Transverse colon (tissue), 4 donors: Measurements from ENCODE around the gene SLC35F6. TPM values are rescaled to one million over a fixed set of nuclear protein-coding genes. Genes with fewer than 3 reads are reported as not detected.

Source experiments
- DNase-seq: peaks from one replicate; pipeline ENCODE4 v3.0.0-alpha.2; 2019
- H3K27ac ChIP-seq, 4 donors: fragments of 200-600 bp; sonication (generic); 2 replicates each; pipeline ENCODE4 v1.5.1; 2016 to 2018; ENCODE audit warnings: inconsistent platforms in 4 of 4
- H3K27me3 ChIP-seq: fragments of 200-600 bp; sonication (generic); 2 replicates; pipeline ENCODE4 v1.5.1; 2017; ENCODE audit warnings: inconsistent platforms
- H3K36me3 ChIP-seq, 4 donors: fragments of 200-600 bp; sonication (generic); 2 replicates each; pipeline ENCODE4 v1.5.1; 2017 to 2019; ENCODE audit warnings: inconsistent platforms in 4 of 4
- H3K4me1 ChIP-seq, 4 donors: fragments of 200-600 bp; sonication (generic); 2 replicates each; pipeline ENCODE4 v1.5.1; 2017 to 2020; ENCODE audit warnings: inconsistent platforms in 4 of 4
- H3K4me3 ChIP-seq, 4 donors: fragments of 200-600 bp; sonication (generic); 1 replicate in 1 of 4; 2 replicates in 3 of 4; pipeline versions ENCODE4 v1.5.1 to v1.6.1; 2017 to 2019; ENCODE audit warnings: inconsistent platforms in 4 of 4
- H3K9me3 ChIP-seq, 2 donors: fragments of 200-600 bp; sonication (generic); 2 replicates each; pipeline ENCODE4 v1.5.1; 2017 to 2019; ENCODE audit warnings: inconsistent platforms in 2 of 2
- EP300 ChIP-seq: sonication (generic); formaldehyde crosslinking; IDR thresholded peaks from one replicate; pipeline ENCODE4 v1.6.1; 2017; ENCODE audit warnings: antibody characterized with exemption, low read depth
- POLR2A ChIP-seq: fragments of 450-650 bp; IDR thresholded peaks from one replicate; pipeline ENCODE4 v1.6.1; 2016; ENCODE audit warnings: antibody characterized with exemption, mild to moderate bottlenecking, moderate library complexity
- POLR2AphosphoS5 ChIP-seq, 3 donors: sonication (generic); formaldehyde crosslinking; IDR thresholded peaks; one replicate each; pipeline ENCODE4 v1.6.1; 2016; ENCODE audit warnings: antibody characterized with exemption in 3 of 3
- WGBS, 2 donors: methylation state at CpG; one replicate each; pipeline ENCODE4 v1.1.5; 2018; ENCODE audit warnings: low coverage in 1 of 2; 5-methylcytosine and 5-hydroxymethylcytosine counted together
- in situ Hi-C, 4 donors: fragments of 200-750 bp; cut with MboI; loops; one replicate each; pipeline versions ENCODE4 v1.15.0 to v1.15.1; 2017; ENCODE audit warnings: low sequenced_read_pairs in 3 of 4, low pct_ligation_motif_present in 1 of 4, low pct_unique_long_range_greater_than_20kb in 1 of 4
- intact Hi-C: fragments of 100-400 bp; cut with DNase I; formaldehyde crosslinking; loops from one replicate; pipeline ENCODE4 v1.15.1; 2023; ENCODE audit warnings: low total_unique reads
- total RNA-seq, 4 donors: library from RNA; depleted of rRNA; stranded (reverse); fragments of >200 nt; gene quantifications; one replicate each; pipeline ENCODE4 v1.1.0, GENCODE V29; 2016
- TF ChIP-seq, protein P1 (sequence below), 5 experiments: fragments of 200-600 bp in 3 of 5; fragments of 450-650 bp in 2 of 5; sonication (generic) in 3 of 5; IDR thresholded peaks; 1 replicate in 2 of 5; 2 replicates in 3 of 5; pipeline ENCODE4 v1.5.1; 2016 to 2017; ENCODE audit warnings: antibody characterized with exemption in 5 of 5, inconsistent platforms in 3 of 5, mild to moderate bottlenecking in 2 of 5, moderate library complexity in 1 of 5

SLC35F6 gene
- total RNA-seq, 4 donors from 2014 or later, result 23.3 to 36.3 (median 33.3) TPM

DNA sequence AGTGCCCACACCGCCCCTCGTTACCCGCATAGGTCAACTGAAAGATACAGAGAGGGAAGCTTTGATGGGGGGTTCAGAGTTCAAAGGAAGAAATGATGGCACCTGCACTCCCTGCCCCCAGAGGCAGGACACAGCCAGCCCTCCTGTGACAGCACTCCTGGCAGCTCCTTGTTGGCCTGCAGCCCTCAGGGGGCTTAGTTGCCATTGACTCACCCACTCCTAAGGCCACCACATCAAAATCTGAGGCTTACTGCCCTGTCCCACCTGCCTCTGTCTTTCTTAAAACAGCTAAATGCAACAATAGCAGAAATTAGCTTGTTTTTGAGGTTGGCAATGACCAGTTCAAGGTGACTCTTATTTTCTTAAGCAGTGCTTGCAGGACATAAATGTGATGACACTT is 31.6 kb upstream of the SLC35F6 start:
- 75 to 80% methylated on average over 1 to 3 of the region's 3 CpGs for WGBS, 2 donors
- no peak for DNase-seq
- Histone ChIP-seq H3K4me1 (no peaks in the 10 kb centered on the region), H3K36me3 (no peaks in the 10 kb centered on the region), H3K27ac (no peak overlapping the region), H3K9me3 (no peaks in the 10 kb centered on the region), H3K27me3 (no peaks in the 10 kb centered on the region), H3K4me3 (no peak overlapping the region)
- no peak for TF ChIP-seq EP300
- TF ChIP-seq POLR2A, result no peak
- TF ChIP-seq, protein P1, sequence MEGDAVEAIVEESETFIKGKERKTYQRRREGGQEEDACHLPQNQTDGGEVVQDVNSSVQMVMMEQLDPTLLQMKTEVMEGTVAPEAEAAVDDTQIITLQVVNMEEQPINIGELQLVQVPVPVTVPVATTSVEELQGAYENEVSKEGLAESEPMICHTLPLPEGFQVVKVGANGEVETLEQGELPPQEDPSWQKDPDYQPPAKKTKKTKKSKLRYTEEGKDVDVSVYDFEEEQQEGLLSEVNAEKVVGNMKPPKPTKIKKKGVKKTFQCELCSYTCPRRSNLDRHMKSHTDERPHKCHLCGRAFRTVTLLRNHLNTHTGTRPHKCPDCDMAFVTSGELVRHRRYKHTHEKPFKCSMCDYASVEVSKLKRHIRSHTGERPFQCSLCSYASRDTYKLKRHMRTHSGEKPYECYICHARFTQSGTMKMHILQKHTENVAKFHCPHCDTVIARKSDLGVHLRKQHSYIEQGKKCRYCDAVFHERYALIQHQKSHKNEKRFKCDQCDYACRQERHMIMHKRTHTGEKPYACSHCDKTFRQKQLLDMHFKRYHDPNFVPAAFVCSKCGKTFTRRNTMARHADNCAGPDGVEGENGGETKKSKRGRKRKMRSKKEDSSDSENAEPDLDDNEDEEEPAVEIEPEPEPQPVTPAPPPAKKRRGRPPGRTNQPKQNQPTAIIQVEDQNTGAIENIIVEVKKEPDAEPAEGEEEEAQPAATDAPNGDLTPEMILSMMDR (IDR thresholded peaks at IDR 0.05), result no peak
- no peak for TF ChIP-seq POLR2AphosphoS5 (IDR thresholded peaks at IDR 0.05)
- in situ Hi-C loops (loop anchor here in 1 of 4 donors (25.0 kb wide), 1 partner anchor 120 kb away; no protein-coding TSS in a partner anchor), intact Hi-C loops (no loop called here)

DNA sequence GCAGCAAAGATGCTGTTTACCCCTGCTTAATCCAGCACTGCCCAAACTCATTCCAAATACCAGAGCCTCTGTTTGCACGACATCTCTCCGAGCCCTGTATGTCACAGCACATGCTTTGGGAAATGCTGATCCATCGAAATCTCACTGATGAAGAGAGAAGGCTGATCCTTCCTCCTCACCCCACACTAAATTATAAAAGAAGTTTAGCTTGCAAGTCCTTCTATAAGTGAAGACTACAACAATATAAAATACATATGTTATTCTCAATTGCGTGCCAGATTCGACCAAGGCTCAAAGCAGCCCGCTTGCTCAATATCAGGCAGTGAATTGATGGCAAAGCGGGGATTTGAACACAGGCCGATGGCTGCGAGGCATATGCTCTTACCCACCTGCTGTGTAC is 30.7 kb upstream of the SLC35F6 start:
- intact Hi-C loops (no loop called here), in situ Hi-C loops (loop anchor here in 1 of 4 donors (25.0 kb wide), 1 partner anchor 121 kb away; no protein-coding TSS in a partner anchor)
- no peaks in the 10 kb centered on the region for H3K9me3 ChIP-seq
- WGBS, 2 donors, result 70 to 84% methylated on average over 4 to 9 of the region's 9 CpGs
- H3K27me3 ChIP-seq, result no peaks in the 10 kb centered on the region
- no peak overlapping the region for H3K27ac ChIP-seq
- H3K4me1 ChIP-seq, result no peaks in the 10 kb centered on the region
- TF ChIP-seq POLR2AphosphoS5 (IDR thresholded peaks at IDR 0.05), result no peak
- TF ChIP-seq, protein P1 (IDR thresholded peaks at IDR 0.05), result no peak
- no peak for TF ChIP-seq POLR2A
- no peak for TF ChIP-seq EP300
- H3K36me3 ChIP-seq, result no peaks in the 10 kb centered on the region
- no peak overlapping the region for H3K4me3 ChIP-seq
- no peak for DNase-seq

DNA sequence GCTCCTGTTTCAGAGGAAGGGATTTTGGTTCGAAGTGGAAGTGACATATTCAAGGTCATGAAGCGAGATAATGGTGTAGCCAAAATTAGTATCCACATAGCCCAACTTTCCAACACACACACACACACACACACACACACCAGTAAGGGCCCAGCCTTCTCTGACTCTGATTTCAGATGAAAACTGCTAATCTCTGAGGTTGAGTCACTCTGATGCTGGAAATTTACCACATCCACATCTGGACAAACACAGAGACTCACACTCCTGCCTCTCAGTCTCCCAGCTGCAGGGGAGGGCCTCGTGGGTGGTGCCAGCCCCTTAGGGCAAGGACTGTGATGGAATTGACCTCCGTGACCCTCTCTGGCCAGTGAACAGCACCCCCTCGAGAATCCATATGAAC is 29.0 kb upstream of the SLC35F6 start:
- intact Hi-C loops, result no loop called here
- TF ChIP-seq, protein P1 (IDR thresholded peaks at IDR 0.05), result no peak
- TF ChIP-seq POLR2AphosphoS5 (IDR thresholded peaks at IDR 0.05) (no peak), POLR2A (no peak), EP300 (no peak)
- in situ Hi-C loops, result loop anchor here in 1 of 4 donors (25.0 kb wide), 1 partner anchor 123 kb away; no protein-coding TSS in a partner anchor
- Histone ChIP-seq H3K36me3 (no peaks in the 10 kb centered on the region), H3K4me1 (no peaks in the 10 kb centered on the region), H3K9me3 (no peaks in the 10 kb centered on the region), H3K4me3 (no peak overlapping the region), H3K27ac (no peak overlapping the region), H3K27me3 (no peaks in the 10 kb centered on the region)
- WGBS, 2 donors, result 47% methylated on average over 5 of the region's 5 CpGs; no CpG with 5 or more reads in 1 of the 2 donors
- no peak for DNase-seq

DNA sequence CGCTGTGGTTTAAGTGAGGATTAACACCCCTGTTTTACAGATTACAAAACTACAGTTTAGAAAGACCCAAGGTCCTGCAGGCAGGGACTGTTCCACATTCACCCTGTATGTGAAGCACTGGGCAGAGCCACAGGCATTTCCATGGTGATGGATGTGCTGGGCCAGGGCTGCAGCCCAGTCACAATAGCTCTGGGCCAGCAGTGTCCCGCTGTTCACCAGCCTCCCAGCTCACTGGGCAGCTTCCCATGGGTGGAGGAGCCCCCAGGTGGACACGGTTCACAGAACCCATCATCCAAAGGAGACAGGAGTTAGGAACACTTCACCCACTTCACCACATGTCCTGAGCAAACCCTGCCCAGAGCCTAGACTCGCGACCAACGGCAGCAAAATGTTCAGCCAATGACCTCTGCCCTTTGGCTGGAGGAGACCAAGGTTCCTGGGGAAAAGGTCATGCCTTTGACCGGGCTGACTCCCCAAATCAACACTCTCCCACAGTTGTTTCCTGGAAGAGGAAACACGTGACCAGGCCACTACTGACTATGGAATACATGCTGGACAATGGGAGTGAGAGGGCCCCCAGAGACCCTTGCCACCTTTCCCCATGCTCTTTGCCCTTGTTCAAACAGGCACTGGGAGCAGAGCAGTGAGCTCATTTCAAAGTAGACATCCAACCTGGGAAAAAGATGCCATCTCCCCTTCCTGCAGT is 28.0 kb upstream of the SLC35F6 start:
- no peak overlapping the region for H3K4me3 ChIP-seq
- TF ChIP-seq POLR2A, result no peak
- TF ChIP-seq EP300, result no peak
- no peak for TF ChIP-seq POLR2AphosphoS5 (IDR thresholded peaks at IDR 0.05)
- TF ChIP-seq, protein P1 (IDR thresholded peaks at IDR 0.05), result no peak
- H3K27me3 ChIP-seq, result no peaks in the 10 kb centered on the region
- no peak for DNase-seq
- H3K27ac ChIP-seq, result no peak overlapping the region
- intact Hi-C loops (no loop called here), in situ Hi-C loops (loop anchor here in 1 of 4 donors (25.0 kb wide), 1 partner anchor 124 kb away; no protein-coding TSS in a partner anchor)
- H3K4me1 ChIP-seq, result peaks cover 0 to 5% (median 0%) of the 10 kb centered on the region in 4 donors
- WGBS, 2 donors, result 61 to 88% methylated on average over 1 to 8 of the region's 8 CpGs
- no peaks in the 10 kb centered on the region for H3K36me3 ChIP-seq
- no peaks in the 10 kb centered on the region for H3K9me3 ChIP-seq
